HS-5 (cell line): ENCODE measurements around the gene SIDT2.
"Not testable (repeated sequence)": the region's sequence is repeated elsewhere in the genome, so short reads cannot be mapped to it uniquely, and the experiment has no call there.

Source experiments
- DNase-seq: peaks from one replicate; pipeline ENCODE4 v3.0.0-alpha.2; 2012; ENCODE audit warnings: low read depth

SIDT2 gene

DNA sequence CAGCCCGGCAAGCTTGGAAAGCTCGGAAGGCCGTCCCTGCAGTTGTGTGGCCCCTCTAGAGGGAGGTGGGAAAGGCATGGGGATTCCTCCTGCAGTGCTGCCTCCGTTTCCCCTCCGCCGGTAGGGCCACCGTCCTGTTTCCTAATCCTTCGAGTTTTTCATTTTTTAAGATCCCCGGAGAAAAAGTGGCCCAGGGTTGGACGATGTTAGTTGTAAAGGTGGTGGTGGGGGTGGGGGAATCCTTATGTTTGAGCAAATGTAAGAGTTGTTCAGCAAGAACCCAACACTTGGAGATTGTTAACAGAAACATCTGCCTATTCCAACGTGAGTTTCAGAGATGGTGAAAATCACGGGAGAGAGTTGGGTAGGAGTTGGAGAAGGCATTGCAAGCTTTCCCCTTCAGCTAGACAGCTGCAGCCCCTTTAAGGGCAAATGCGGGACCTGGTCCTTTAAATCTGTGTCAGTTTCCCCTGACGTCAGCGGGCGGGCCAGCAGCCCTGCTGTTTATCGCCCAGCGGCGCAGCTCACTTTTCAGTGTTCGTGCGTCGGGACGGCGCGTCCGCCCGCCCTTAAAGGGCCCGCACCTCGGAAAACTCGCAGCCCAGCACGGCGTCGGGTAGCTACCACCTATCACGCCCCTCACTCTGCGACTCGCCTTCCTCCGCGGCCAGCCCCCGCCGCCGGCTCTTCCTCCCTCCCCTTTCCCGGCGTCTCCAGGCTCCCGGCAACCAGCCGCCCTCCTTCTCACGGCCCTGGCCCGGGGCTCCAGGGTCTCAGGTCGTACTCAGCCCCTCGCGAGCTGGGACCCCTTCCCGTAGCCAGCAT lies at the start of gene SIDT2:
SIDT2 (plus strand) TSS at position 534 of the 825 bp plus-strand sequence. CDS start 521 bp downstream, outside the sequence.
- DNase-seq = peak; percentile 63

DNA sequence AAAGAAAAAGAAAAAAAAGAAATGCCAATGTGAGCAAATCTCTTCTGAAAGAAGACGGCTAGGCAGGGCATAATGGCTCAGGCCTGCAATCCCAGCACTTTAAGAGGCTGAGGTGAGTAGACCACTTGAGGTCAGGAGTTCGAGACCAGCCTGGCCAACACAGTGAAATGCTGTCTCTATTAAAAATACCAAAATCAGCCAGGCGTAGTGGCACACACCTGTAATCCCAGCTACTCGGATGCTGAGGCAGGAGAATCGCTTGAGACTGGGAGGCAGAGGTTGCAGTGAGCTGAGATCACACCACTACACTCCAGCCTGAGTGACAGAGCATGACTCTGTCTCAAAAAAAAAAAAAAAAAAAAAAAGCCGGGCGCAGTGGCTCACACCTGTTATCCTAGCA lies 48.1 kb upstream of the SIDT2 start:
- DNase-seq = not testable (repeated sequence)

DNA sequence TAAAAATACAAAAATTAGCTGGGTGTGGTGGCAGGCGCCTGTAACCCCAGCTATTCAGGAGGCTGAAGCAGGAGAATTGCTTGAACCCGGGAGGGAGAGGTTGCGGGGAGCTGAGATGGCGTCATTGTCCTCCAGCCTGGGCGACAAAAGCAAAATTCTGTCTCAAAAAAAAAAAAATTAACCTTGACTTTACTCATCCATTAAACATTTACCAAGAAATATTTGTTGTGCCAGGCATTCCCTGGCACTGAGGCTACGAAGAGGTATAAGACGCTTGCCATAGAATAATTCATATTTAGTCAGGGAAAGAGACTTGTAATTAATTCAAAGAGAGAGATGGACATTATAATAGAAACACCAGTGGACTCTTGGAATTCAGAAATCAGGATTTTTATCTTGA lies 47.7 kb upstream of the SIDT2 start:
- DNase-seq = no peak

DNA sequence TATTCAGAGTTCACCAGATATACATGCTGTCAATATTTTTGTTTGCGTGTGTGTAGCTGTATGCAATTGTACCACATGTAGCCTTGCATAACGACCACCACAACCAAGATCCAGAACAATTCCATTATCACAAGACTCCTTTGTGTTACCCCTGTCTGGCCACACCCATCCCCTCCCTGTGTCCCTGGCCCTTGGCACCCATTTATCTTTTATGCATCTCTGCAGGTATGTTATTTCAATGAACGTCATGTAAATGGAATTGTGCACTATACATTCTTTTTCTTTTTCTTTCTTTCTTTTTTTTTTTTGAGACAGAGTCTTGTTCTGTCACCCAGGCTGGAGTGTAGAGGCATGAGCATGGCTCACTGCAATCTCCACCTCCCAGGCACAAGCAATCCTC lies 44.1 kb upstream of the SIDT2 start:
- no peak for DNase-seq

DNA sequence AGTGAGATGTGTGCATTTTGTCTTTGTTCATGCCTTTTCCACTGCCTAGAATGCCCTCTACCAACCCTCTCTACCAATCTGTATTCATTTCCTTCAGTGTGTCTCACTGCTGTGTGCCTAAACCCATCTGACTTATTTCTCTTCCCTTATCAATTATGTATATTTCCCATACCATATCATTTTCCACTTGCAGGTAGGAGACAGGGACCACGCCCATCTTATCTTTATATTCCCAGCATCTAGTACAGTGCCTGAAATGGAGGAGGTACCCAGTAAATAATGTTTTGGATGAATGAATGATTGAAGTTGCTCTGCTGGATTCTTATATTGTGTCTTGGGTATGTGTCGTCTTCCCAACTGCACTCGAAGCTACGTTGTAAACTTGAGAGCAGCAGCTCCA lies 43.6 kb upstream of the SIDT2 start:
- DNase-seq = not testable (repeated sequence)

DNA sequence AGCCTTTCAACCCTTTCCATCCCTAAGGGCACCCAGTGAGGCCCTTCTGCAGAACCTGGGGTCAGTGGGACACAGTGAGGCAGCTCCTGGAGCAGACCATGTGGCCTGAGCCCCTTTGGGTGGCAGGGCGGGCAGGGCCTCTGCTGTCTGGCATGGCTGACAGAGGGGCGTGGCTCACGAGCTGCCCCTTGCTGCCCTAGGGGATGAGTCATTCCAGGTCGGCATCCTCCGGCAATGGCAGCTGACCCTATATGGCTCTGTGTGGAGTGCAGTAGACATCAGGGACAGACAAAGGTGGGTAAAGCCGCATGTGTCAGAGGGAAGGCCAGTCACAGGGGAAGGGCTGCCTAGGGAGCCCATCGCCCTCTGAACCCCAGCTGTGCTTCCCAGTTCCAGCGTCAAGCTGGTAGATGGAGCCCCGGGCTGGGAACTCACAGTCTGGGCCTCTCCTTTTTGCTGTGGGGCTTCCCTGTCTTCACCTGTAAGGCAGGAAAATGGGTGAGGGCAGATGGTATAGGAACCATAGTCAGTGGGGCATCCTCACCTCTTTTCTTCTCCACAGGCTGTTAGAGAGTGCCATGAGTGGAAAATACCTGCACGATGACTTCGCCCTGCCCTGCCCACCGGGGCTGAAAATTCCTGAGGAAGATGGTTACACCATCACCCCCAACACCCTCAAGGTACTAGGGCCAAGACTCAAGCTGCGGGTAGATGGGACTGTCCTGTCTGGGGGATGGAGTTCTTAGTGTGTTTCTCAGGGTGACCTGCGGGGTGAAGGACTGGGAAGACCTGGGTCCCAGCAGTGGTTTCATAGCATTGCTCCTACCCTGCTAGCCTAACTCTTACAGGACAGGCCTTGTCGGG lies 41.1 kb upstream of the SIDT2 start:
- DNase-seq = not testable (repeated sequence)

DNA sequence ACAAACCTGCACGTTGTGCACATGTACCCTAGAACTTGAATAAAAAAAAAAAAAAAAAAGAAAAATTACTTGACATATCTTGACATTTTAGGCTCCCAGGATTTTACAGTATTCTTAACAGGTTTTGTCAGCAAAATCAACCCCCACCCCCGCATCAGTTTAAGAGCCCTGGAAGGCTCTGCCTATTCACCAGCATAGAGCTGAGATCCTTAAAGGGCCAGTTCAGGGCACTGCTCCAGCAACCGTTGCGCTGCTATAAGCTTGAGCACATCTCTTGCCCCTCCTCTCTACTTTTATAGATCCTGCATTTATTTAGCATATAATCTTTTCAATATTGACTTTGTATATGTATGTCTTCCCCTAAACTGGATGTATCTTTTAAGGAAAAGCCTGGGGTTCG lies 35.2 kb upstream of the SIDT2 start:
- no peak for DNase-seq

DNA sequence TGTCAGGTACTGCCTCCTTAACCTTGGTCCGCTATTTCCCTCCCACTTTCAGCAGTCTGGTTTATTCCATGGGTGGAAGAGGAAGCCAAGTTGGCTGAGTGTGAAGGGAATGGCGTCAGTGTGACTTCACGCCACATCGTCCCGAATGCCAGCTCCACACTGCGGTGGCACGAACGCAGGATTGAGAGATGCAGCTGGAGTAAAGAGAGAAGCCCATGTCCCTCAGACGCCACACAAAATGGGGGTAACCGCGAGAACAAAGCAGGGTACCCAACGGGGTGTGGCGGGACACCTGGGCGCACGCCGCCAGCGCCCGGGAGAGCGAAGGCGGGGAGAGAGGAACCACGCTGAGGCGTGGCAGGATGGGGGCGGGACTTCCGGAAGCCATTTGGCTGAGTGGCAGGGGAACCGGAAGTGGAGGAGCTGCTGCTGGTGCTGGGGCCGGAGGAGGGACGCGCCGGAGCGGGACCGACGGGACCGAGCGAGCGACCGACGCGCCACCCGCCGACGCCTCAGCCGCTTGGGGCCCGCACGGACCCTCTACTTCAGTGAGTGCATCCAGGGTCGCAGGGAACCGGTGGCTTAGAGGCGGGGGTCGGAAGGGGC lies 34.6 kb upstream of the SIDT2 start, which contains the start of gene PAFAH1B2:
PAFAH1B2 (plus strand) TSS at position 417 of the 606 bp plus-strand sequence. CDS start 8,161 bp downstream, outside the sequence.
- DNase-seq = peak; percentile 73

DNA sequence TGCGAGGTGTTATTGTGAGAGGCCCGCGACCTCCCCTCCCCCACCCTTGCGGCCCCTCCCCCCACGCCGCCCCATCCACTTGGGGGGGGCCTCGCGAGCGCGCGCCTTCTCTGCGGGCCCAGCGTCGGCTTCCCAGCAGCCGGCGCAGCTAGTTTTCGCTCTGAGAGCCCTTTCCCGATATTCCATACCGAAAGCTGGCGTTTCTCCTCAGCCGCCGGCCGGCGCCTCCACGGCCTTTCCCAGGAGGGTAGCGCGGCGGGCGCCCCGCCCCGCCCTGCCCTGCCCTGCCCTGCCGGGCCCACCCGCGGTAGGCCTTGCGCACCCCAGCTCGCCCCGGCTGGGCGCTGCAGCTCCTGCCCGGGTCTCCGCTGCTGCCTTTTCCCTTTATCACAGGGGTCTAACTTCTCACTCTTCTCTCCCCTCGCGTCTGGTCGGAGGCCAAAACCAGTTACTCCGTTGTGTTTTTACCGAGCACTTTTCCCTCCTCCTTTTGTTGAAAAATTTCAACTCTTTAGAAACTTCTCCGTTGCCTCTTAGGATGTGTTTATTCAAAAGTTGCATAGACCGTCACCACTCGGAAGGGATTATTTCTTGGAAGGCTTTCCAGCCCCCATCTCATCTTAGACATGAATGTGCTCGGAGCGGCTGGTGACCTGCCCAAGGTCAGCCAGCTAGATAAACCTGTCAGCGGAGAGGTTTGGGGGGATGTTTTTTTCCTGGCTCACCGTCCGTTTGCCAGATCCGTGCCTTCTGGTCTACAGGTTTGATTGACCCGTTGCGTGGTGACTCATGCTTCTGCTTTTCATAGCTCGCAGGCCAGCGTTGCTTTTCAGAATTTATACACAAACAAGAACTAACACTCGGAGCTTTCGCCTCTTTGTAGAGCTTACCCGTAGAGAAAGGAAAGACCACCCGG lies 33.8 kb upstream of the SIDT2 start:
- no peak for DNase-seq

DNA sequence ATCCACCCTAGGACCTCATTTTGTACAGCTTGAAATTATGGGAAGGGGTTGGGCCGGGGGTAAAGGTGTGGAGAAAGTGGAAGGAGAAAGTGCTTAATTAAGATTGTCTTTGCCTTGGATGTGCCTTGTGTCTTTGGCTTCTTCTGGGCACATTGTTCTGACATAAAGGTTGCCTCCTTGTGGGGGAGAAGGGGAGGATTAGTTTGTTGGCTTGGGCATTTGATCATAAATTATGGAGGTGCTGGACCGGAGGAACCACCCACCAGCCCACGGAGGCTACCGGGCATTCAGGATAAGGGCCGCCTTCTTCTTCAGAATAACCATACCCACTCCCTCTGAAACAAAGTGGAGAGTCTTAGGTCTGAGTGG lies 33.2 kb upstream of the SIDT2 start:
- no peak for DNase-seq

DNA sequence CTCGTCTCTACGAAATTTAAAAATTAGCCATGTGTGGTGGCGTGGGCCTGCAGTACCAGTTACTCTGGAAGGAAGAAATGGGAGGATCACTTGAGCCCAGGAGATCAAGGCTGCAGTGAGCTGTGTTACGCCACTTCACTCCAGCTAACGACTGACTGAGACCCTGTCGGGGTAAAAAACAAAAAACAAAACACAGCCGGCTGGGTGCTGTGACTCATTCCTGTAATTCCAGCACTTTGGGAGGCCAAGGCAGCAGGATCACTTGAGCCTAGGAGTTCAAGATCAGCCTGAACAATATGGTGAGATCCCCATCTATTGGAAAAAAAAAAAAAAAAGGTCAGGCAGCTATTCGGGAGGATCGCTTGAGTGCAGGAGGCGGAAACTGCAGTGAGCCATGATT lies 32.0 kb upstream of the SIDT2 start:
- DNase-seq = no peak

DNA sequence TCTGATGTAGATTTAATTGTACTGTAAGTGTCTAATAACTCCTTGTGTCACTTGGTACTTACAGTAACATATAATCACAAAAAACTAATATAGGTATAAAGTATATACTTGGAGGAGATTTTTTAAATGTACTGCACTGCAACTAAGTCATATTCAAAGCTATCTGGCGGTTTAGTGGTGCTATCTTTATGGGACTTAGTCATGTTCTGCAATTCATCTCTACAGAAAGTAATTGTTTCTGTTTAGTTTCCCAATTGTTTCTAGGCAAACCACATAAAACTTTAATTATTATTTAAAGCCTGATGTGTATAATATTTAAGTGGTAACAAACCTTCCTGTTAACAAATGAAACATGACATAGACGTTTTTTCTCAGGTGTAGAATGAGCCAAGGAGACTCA lies 26.5 kb upstream of the SIDT2 start:
- no peak for DNase-seq

DNA sequence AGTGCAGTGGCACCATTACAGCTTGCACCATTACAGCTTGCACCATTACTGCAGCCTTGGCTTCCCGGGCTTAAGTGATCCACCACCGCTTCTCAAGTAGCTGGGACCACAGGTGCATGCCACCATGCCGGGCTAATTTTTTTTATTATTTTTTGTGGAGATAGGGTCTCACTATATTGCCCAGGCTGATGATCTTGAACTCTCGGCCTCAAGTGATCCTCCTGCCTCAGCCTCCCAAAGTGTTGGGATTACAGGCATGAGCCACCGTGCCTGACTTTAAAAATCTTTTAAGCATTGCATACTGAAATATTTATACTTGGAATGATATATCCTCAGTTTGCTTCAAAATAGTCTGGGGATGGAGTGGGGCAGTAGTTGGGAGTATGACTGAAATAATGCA lies 24.1 kb upstream of the SIDT2 start:
- no peak for DNase-seq

DNA sequence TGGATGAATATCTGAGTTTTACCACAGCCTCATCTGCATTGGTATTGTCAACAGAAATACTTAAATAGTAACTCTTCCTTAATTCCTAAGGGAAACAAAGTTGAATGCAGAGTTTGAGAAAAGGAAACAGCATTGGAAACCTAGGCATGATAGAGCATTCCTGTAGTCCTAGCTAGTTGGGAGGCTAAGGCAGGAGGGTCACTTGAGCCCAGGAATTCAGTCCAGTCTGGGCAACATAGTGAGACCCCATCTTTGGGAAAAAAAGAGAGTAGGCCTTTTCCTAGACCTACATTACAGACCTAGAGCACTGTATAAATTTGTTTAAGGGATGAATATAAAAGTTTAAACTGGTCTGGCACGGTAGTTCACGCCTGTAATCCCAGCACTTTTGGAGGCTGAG lies 21.0 kb upstream of the SIDT2 start:
- no peak for DNase-seq

DNA sequence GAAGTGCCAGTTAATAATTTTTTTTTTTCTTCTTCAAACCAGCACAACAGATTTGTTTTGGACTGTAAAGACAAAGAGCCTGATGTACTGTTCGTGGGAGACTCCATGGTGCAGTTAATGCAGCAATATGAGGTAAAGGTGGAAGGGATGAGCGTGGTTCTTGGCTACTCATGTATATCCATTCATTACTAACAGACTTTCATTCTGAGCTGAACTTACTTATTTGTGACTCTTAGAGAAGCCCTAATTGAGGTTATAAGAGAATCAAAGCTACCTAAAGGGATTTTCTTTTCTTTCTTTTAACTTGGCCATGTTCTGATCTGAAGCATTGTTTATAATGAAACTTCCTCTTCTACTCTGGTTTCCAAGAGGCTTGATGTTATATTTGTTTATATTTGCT lies 18.7 kb upstream of the SIDT2 start:
- DNase-seq = no peak

DNA sequence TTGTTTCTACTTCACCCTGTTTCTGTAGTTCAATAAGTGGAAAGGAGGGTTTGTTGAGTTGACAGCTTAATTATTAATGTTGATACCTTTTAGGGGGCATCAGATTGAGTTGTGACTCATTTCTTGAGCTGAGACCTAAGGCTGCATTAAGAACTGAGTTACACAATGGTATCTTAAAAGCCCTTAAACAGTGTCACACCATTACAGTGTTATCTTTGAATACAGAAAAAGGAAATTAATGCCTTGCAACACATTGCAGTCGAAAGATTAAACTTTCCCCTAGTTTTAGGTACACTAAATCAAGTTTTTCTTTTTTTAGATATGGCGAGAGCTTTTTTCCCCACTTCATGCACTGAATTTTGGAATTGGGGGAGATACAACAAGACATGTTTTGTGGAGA lies 17.7 kb upstream of the SIDT2 start:
- no peak for DNase-seq

DNA sequence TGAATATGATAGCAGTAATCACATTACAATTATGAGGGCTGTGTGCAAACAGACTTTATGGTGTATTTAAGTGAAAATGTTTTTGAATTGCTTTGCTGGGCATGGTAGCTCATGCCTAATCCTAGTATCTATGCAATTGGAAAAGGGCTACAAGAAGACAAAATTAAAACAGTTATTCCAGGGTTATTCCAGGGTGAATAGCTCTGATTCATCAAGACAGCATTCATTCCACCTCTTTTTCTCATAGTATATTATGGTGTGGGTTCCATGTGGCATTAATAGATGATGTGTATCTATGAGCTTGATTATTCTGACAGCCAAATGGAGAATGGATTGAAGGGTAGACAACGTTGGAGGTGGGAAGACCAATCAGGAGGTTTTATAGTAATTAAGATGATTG lies 12.1 kb upstream of the SIDT2 start:
- DNase-seq = no peak

DNA sequence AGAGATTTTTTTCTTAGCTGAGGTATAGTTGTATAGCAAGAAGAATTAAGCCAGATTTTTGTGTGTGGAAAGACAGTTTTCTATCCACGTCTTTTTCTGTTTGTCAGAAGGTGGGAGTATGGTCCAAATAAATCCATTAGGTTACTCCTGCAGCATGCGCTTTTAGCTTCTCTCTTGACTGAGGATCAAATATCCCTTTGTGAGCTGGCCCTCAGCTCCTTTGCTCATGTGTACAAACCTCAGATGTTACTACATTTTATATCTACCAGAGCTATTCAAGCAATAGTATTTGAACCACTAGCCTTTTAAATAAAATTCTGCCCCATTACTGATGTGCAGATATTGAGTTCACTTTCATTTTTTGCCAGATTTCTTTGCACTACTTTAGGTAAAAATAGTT lies 8.8 kb upstream of the SIDT2 start:
- no peak for DNase-seq

DNA sequence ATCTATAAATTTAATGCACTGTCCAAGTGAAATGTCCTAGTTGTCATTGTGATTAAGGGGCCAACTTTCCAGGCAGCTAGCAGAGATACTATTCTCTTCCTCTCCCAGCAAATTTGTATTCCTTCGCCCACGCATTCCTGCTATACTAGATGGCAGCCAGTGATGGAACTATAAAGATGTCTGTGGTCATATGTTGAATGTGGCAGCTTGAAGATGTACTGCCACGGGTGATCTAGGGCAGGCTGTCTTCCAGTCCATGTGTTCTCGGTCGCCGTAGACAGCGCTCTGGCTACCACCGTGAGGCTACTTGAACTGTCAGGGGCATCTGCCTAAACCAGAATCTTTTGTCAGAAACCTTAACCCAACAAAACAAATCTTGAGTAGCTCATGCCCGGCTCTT lies 8.3 kb upstream of the SIDT2 start:
- DNase-seq = no peak

DNA sequence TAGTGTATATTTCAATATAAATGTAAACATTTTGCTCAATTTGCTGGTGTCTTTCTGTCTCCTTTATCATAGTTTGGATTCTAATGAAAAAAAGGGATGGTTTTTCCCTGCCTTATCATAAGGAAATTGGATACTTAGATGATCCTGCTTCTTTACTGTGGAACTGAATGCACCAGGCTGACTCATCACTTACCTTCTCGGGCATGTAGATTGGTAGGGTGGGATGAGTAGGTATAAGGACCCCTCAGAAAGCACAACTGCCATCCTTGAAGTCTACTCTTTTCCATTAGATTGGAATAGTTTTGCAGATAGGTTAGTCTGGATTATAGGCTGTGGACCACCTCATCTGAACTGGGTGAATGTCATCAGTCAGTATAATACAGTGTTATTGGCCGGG lies 7.5 kb upstream of the SIDT2 start:
- DNase-seq = no peak

DNA sequence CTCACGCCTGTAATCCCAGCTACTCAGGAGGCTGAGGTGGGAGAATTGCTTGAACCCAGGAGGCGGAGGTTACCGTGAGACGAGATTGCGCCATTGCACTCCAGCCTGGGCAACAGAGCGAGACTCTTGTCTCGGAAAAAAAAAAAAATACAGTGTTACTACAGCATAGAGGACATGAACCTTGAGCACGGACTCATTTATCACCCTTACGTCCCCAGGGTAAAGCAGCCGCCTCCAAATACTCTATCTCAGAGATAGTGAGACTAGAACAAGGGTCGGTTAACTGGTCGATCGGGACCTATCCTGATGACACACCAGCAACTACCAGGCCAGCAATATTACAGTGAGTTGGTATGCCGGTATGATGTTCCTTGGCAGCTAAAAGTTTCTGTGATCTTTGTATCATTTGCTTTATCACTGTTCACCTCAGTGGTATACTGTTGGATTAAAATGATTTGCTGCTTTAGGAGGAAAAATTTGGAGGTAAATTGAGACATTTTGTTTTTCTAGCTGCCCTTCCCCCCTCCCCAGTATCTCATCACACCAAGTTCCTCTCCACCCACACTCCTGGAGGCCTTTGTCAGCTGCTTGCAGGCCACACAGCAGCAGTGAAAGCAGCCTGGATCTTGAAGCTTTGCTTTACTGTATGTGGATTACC lies 7.0 kb upstream of the SIDT2 start:
- no peak for DNase-seq
